GM18508 (cell line): ENCODE results near the gene OLFM4.

Experiments used
- ATAC-seq: cut with Tn5 transposase; IDR thresholded peaks from one replicate; pipeline ENCODE4 v1.9.1; 2021; ENCODE audit warnings: moderate number of reproducible peaks; ENCODE audit not compliant: insufficient read depth, unreplicated experiment

The OLFM4 gene

GRCh38 chr13:53060840-53061490, 32.4 kb downstream of the OLFM4 start:
- no peak for ATAC-seq

- no peak for ATAC-seq
Observed at GRCh38 chr13:53064731-53065130, 36.1 kb downstream of the OLFM4 start.

GRCh38 chr13:53066411-53066810, 37.8 kb downstream of the OLFM4 start:
- no peak for ATAC-seq

- no peak for ATAC-seq
Observed at GRCh38 chr13:53068585-53069520, 40.2 kb downstream of the OLFM4 start.

- ATAC-seq, result no peak
Observed at GRCh38 chr13:53069800-53070199, 41.2 kb downstream of the OLFM4 start.

- no peak for ATAC-seq
Observed at GRCh38 chr13:53073711-53074110, 45.1 kb downstream of the OLFM4 start.

- no peak for ATAC-seq
Observed at GRCh38 chr13:53074114-53074513, 45.5 kb downstream of the OLFM4 start.

- no peak for ATAC-seq
Observed at GRCh38 chr13:53075356-53076041, 46.9 kb downstream of the OLFM4 start.

GRCh38 chr13:53079691-53080090, 51.1 kb downstream of the OLFM4 start:
- ATAC-seq, result no peak

GRCh38 chr13:53088871-53089270, 60.3 kb downstream of the OLFM4 start:
- no peak for ATAC-seq

- no peak for ATAC-seq
Observed at GRCh38 chr13:53089951-53090350, 61.3 kb downstream of the OLFM4 start.

GRCh38 chr13:53090461-53090860, 61.8 kb downstream of the OLFM4 start:
- no peak for ATAC-seq

GRCh38 chr13:53092931-53093330, 64.3 kb downstream of the OLFM4 start:
- ATAC-seq, result no peak

- ATAC-seq, result no peak
Observed at GRCh38 chr13:53098455-53098854, 69.8 kb downstream of the OLFM4 start.

- no peak for ATAC-seq
Observed at GRCh38 chr13:53100394-53101063, 71.9 kb downstream of the OLFM4 start.
